HG03442 (cell line): ENCODE data around the gene APEH.

Experiments used
- ATAC-seq: cut with Tn5 transposase; IDR thresholded peaks from one replicate; pipeline ENCODE4 v1.9.1; 2021; ENCODE audit warnings: mild to moderate bottlenecking, moderate library complexity; ENCODE audit not compliant: unreplicated experiment

Gene APEH

GRCh38 chr3:49723628-49724551 is 49.7 kb downstream of the APEH start, which contains the start of gene GMPPB:
GMPPB (minus strand) TSS chr3:49723951; CDS start chr3:49723726, 225 bp downstream.
- ATAC-seq = peak; percentile 72

DNA sequence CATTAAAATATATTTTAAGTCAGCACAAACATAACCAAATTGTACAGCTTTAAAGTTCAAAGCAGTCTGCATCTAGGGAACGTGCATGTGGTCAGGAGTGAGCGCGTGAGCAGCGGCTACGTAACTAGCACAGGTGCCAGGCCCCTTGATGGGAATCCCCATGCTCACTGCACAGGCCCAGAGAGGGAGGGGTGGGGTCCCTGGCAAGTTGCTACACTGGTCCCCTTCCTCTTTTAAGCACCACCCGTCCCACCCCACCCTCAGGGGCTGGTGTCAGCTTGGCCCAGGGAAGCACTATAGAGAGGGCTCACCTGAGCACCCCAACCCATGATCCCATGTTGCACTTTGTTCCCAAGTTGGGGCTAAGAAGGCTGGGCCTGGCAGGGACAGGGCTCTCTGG is 50.4 kb downstream of the APEH start:
- ATAC-seq = no peak

DNA sequence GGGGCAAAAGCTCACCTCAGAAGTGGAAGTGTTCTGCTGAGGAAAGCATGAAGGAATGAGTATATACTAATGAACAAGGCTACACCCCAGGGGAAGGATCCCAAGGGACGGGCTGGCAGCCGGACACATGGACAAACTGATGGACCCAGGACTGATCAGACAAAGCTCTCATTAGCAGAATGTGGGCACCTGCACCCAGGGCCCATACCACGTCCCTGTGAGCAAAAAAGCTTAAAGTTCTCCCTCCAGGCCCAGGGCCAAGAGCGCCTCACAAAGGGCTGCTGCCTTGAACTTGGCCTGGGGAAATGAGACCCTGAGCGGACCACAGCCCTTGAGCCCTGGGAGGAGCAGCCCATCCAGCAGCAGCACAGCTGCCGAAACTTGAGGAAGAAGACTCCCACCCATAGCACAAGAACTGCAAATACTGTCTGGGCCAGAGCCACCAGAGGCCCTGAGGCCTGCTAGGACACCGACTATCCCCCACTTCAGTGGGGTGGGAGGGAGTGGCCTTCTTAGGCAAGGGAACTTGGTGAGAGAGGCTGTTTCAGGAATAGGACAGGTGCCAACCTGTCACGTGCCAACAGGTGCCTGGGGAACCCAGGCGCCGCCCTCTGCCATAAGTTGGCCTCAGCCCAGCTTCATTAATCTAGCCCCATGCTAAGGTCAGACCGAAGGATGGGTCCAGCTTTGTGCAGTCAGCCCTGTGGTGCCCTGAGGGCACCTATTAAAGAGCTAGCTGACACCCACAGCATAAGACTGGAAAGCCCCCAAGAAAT is 51.9 kb downstream of the APEH start:
- ATAC-seq = no peak

GRCh38 chr3:49727154-49727923 is 53.2 kb downstream of the APEH start:
- no peak for ATAC-seq

DNA sequence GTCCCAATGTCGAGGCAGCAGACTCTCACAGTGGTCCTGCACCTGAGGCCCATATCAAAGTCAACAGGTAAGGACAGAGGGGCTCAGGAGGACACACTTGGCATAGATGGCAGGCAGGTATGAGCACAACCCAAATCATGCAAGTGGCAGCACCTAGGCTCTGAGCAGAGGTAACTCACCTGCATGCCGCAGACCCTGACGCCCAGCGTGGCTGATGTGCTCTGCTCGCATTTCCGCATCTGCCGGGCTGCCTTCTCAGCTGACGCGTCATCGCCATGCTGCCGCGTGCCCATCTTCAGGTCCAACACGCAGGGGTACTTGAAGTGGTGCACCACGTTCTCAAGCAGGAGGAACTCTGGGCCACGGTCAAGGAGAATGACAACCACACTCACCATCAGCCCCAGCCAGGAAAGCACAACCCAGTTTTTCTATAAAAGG is 53.8 kb downstream of the APEH start:
- no peak for ATAC-seq

DNA sequence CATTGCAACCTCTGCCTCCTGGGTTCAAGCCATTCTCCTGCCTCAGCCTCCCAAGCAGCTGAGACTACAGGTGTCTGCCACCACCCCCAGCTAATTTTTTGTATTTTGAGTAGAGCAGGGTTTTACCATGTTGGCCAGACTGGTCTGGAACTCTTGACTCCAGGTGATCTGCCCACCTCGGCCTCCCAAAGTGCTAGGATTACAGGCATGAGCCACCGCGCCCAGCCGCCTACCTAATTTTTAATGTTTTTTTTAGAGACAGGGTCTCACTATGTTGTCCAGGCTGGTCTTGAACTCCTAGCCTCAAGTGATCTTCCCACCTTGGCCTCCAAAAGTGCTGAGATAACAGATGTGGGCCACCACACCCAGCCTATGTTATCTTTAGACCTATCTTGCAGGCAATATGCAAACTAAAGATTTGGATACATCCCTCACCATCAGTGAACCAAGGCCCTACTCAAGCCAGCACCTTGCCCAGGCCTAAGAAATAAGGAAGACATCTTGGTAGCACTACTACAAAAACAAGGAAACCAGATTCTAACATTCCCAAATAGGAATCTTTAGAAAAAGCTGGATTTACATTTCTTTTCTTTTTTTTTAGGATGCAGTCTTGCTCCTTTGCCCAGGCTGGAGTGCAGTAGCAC is 55.9 kb downstream of the APEH start:
- ATAC-seq = no peak

- ATAC-seq = no peak
Observed at GRCh38 chr3:49732597-49732996, 58.4 kb downstream of the APEH start.

- ATAC-seq = no peak
Observed at GRCh38 chr3:49733551-49733950, 59.4 kb downstream of the APEH start.
